ENCODE results near the gene WDR7.

DNA sequence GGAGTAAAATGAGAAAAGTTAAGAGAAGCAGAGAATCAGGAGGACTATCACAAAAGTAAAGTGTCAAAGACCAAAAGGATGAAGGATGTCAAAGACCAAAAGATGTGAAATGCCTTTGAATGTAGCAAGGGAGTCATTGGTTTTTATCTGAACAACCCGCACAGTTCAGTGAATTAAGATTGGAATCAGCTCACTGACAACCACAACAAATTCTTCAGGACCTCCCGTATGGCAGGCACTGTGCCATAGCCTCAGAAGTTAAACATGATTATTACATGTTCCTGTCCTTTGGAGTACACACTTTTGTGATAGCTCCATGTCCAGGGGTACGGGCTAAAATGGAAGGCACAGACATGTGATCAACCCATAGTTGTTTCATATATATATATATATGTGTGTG is 7.8 kb upstream of the WDR7 start:
- TF ChIP-seq, protein P1, sequence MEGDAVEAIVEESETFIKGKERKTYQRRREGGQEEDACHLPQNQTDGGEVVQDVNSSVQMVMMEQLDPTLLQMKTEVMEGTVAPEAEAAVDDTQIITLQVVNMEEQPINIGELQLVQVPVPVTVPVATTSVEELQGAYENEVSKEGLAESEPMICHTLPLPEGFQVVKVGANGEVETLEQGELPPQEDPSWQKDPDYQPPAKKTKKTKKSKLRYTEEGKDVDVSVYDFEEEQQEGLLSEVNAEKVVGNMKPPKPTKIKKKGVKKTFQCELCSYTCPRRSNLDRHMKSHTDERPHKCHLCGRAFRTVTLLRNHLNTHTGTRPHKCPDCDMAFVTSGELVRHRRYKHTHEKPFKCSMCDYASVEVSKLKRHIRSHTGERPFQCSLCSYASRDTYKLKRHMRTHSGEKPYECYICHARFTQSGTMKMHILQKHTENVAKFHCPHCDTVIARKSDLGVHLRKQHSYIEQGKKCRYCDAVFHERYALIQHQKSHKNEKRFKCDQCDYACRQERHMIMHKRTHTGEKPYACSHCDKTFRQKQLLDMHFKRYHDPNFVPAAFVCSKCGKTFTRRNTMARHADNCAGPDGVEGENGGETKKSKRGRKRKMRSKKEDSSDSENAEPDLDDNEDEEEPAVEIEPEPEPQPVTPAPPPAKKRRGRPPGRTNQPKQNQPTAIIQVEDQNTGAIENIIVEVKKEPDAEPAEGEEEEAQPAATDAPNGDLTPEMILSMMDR (IDR thresholded peaks at IDR 0.05): no peak
- no peak for TF ChIP-seq POLR2A (IDR thresholded peaks at IDR 0.05)
